Tibial artery (tissue), 4 donors: ENCODE data around the gene EIF2B2.
A peak's percentile ranks its signal among the peaks of the same experiment; 100 is the strongest.
"Not testable (repeated sequence)": the region's sequence is repeated elsewhere in the genome, so short reads cannot be mapped to it uniquely, and the experiment has no call there.

Source experiments
- DNase-seq, 2 donors: peaks; one replicate each; pipeline ENCODE4 v3.0.0-alpha.2; 2019
- H3K27ac ChIP-seq, 2 donors: fragments of 200-600 bp; sonication (generic) in 1 of 2; 1 replicate in 1 of 2; 2 replicates in 1 of 2; pipeline ENCODE4 v1.5.1; 2018 to 2019; ENCODE audit warnings: mild to moderate bottlenecking in 1 of 2
- H3K27me3 ChIP-seq, 2 donors: fragments of 200-600 bp; sonication (generic) in 1 of 2; one replicate each; pipeline versions ENCODE4 v1.5.1 to v1.6.0; 2016 to 2019
- H3K36me3 ChIP-seq, 3 donors: fragments of 200-600 bp; sonication (generic) in 2 of 3; one replicate each; pipeline ENCODE4 v1.5.1; 2016 to 2019; ENCODE audit warnings: mild to moderate bottlenecking in 2 of 3
- H3K4me1 ChIP-seq, 4 donors: fragments of 200-600 bp; sonication (generic) in 2 of 4; 1 replicate in 3 of 4; 2 replicates in 1 of 4; pipeline ENCODE4 v1.5.1; 2016 to 2019
- H3K4me3 ChIP-seq, 2 donors: fragments of 200-600 bp; sonication (generic) in 1 of 2; 1 replicate in 1 of 2; 2 replicates in 1 of 2; pipeline ENCODE4 v1.5.1; 2018 to 2019; ENCODE audit warnings: mild to moderate bottlenecking in 2 of 2
- H3K9me3 ChIP-seq, 3 donors: fragments of 200-600 bp; sonication (generic) in 1 of 3; one replicate each; pipeline ENCODE4 v1.5.1; 2016 to 2019
- intact Hi-C: fragments of 100-400 bp; cut with DNase I; formaldehyde crosslinking; loops from one replicate; pipeline ENCODE4 v1.15.0; 2023; ENCODE audit warnings: low total_unique reads
- TF ChIP-seq, protein P1 (sequence below), 2 experiments: fragments of 200-600 bp in 1 of 2; fragments of 450-650 bp in 1 of 2; IDR thresholded peaks; one replicate each; pipeline ENCODE4 v1.5.1; 2017 to 2019; ENCODE audit warnings: antibody characterized with exemption in 2 of 2, mild to moderate bottlenecking in 1 of 2, moderate library complexity in 1 of 2

The EIF2B2 gene

DNA sequence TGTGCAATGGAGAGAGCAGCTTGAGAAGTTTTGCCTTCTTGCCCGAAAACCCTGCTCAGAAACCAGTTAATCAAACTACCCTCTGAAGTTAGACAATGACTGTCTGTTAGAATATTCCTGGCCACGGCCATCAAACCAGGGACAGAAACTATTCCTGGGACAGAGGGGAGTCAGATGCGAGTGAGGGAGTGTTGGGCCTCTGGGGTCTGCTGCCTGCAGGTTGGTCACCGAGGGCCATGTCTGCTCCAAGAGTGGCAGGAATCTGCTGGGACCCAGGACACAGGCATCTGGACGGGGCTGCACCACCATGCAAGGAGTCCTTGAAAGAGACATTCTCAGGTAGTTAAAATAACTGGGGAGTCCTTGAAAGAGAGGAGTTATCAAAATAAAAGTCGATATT lies 16.9 kb upstream of the EIF2B2 start:
- intact Hi-C loops, result no loop called here
- H3K27ac ChIP-seq, result peak overlapping the region; percentile 80 to 94
- TF ChIP-seq, protein P1, sequence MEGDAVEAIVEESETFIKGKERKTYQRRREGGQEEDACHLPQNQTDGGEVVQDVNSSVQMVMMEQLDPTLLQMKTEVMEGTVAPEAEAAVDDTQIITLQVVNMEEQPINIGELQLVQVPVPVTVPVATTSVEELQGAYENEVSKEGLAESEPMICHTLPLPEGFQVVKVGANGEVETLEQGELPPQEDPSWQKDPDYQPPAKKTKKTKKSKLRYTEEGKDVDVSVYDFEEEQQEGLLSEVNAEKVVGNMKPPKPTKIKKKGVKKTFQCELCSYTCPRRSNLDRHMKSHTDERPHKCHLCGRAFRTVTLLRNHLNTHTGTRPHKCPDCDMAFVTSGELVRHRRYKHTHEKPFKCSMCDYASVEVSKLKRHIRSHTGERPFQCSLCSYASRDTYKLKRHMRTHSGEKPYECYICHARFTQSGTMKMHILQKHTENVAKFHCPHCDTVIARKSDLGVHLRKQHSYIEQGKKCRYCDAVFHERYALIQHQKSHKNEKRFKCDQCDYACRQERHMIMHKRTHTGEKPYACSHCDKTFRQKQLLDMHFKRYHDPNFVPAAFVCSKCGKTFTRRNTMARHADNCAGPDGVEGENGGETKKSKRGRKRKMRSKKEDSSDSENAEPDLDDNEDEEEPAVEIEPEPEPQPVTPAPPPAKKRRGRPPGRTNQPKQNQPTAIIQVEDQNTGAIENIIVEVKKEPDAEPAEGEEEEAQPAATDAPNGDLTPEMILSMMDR (IDR thresholded peaks at IDR 0.05), result no peak
- no peaks in the 10 kb centered on the region for H3K9me3 ChIP-seq
- no peaks in the 10 kb centered on the region for H3K36me3 ChIP-seq
- peak in 1 of 2 donors; percentile 39 for DNase-seq
- no peaks in the 10 kb centered on the region for H3K27me3 ChIP-seq
- no peak overlapping the region for H3K4me3 ChIP-seq
- peaks cover 5 to 58% (median 52%) of the 10 kb centered on the region in 4 donors for H3K4me1 ChIP-seq

- Histone ChIP-seq H3K4me1 (peaks cover 0 to 50% (median 41%) of the 10 kb centered on the region in 4 donors), H3K27ac (peak overlapping the region in 1 of 2 donors; percentile 94), H3K36me3 (no peaks in the 10 kb centered on the region), H3K27me3 (no peaks in the 10 kb centered on the region), H3K9me3 (no peaks in the 10 kb centered on the region), H3K4me3 (no peak overlapping the region)
- DNase-seq, result no peak
- TF ChIP-seq, protein P1 (IDR thresholded peaks at IDR 0.05), result no peak
- intact Hi-C loops, result no loop called here
Observed at GRCh38 chr14:74988131-74988530, 14.6 kb upstream of the EIF2B2 start.

GRCh38 chr14:74988993-74989392 lies 13.7 kb upstream of the EIF2B2 start:
- Histone ChIP-seq H3K9me3 (no peaks in the 10 kb centered on the region), H3K27ac (no peak overlapping the region), H3K4me1 (peaks cover 0 to 45% (median 35%) of the 10 kb centered on the region in 4 donors), H3K4me3 (no peak overlapping the region), H3K27me3 (no peaks in the 10 kb centered on the region), H3K36me3 (no peaks in the 10 kb centered on the region)
- intact Hi-C loops, result no loop called here
- no peak for DNase-seq
- TF ChIP-seq, protein P1 (IDR thresholded peaks at IDR 0.05), result no peak

GRCh38 chr14:74994182-74994581 lies 8.5 kb upstream of the EIF2B2 start:
- H3K27ac ChIP-seq, H3K4me3 ChIP-seq, H3K36me3 ChIP-seq, intact Hi-C loops, H3K27me3 ChIP-seq, DNase-seq, H3K9me3 ChIP-seq: not testable (repeated sequence)
- H3K4me1 ChIP-seq, result peaks cover 0 to 18% (median 10%) of the 10 kb centered on the region in 4 donors

GRCh38 chr14:74995781-74996180 lies 6.9 kb upstream of the EIF2B2 start:
- H3K36me3 ChIP-seq, intact Hi-C loops, DNase-seq, H3K9me3 ChIP-seq, H3K27me3 ChIP-seq, H3K27ac ChIP-seq, H3K4me3 ChIP-seq: not testable (repeated sequence)
- H3K4me1 ChIP-seq, result peaks cover 0 to 24% (median 10%) of the 10 kb centered on the region in 4 donors

GRCh38 chr14:75001261-75001660 lies 1.5 kb upstream of the EIF2B2 start:
- Histone ChIP-seq H3K4me3 (no peak overlapping the region), H3K36me3 (peaks cover 9 to 16% (median 15%) of the 10 kb centered on the region in 3 donors), H3K9me3 (peaks cover 0 to under 1% (median 0%) of the 10 kb centered on the region in 3 donors), H3K4me1 (peaks cover 0 to 31% (median 22%) of the 10 kb centered on the region in 4 donors), H3K27ac (no peak overlapping the region), H3K27me3 (no peaks in the 10 kb centered on the region)
- intact Hi-C loops, result no loop called here
- TF ChIP-seq, protein P1 (IDR thresholded peaks at IDR 0.05), result no peak
- no peak for DNase-seq

- peaks cover 15 to 22% (median 22%) of the 10 kb centered on the region in 3 donors for H3K36me3 ChIP-seq
- peak overlapping the region; percentile 82 to 88 for H3K27ac ChIP-seq
- intact Hi-C loops, result no loop called here
- DNase-seq, result no peak
- TF ChIP-seq, protein P1 (IDR thresholded peaks at IDR 0.05), result no peak
- peaks cover 0 to 31% (median 22%) of the 10 kb centered on the region in 4 donors for H3K4me1 ChIP-seq
- H3K27me3 ChIP-seq, result no peaks in the 10 kb centered on the region
- H3K4me3 ChIP-seq, result peak overlapping the region; percentile 75 to 86
- H3K9me3 ChIP-seq, result no peaks in the 10 kb centered on the region
Observed at GRCh38 chr14:75001899-75002298, 822 bp upstream of the EIF2B2 start.
